Endothelial cell of umbilical vein (primary cell): Measurements from ENCODE around the gene HS3ST3A1.

Experiments
- EZH2 ChIP-seq: IDR thresholded peaks from 2 replicates; pipeline ENCODE4 v1.6.1; 2012; ENCODE audit warnings: borderline replicate concordance, low read depth, mild to moderate bottlenecking, moderate library complexity, low read length, inconsistent platforms; ENCODE audit not compliant: severe bottlenecking
- GATA2 ChIP-seq: IDR thresholded peaks from 2 replicates; pipeline ENCODE4 v1.7.0; 2011; ENCODE audit warnings: low read depth, mild to moderate bottlenecking, moderate library complexity, mixed read lengths, low read length; ENCODE audit not compliant: insufficient read length, insufficient read depth
- JUN ChIP-seq: IDR thresholded peaks from 2 replicates; pipeline ENCODE4 v1.6.1; 2011; ENCODE audit warnings: borderline replicate concordance, low read depth; ENCODE audit not compliant: insufficient read length, insufficient read depth
- MAX ChIP-seq: IDR thresholded peaks from 2 replicates; pipeline ENCODE4 v1.6.1; 2011; ENCODE audit not compliant: insufficient read depth, insufficient read length
- MYC ChIP-seq: IDR thresholded peaks from one replicate; pipeline ENCODE4 v1.6.1; 2011; ENCODE audit warnings: mild to moderate bottlenecking, low read depth, low read length
- POLR2A ChIP-seq: IDR thresholded peaks from 2 replicates; pipeline ENCODE4 v1.6.1; 2012; ENCODE audit warnings: low read depth, mild to moderate bottlenecking, control low read depth, low read length
- POLR2AphosphoS5 ChIP-seq: IDR thresholded peaks from 2 replicates; pipeline ENCODE4 v1.6.1; 2012; ENCODE audit warnings: low read depth, mild to moderate bottlenecking, control low read depth, low read length, moderate library complexity; ENCODE audit not compliant: insufficient read depth
- TF ChIP-seq, protein P1 (sequence below), 2 donors: IDR thresholded peaks; 1 replicate in 1 of 2; 2 replicates in 1 of 2; pipeline ENCODE4 v1.5.1; 2011; ENCODE audit warnings: low read length in 2 of 2, mild to moderate bottlenecking in 2 of 2, moderate library complexity in 2 of 2, control low read depth in 1 of 2, inconsistent platforms in 1 of 2, low read depth in 1 of 2; ENCODE audit not compliant: insufficient read depth in 1 of 2; ENCODE audit errors: extremely low read depth in 1 of 2

DNA sequence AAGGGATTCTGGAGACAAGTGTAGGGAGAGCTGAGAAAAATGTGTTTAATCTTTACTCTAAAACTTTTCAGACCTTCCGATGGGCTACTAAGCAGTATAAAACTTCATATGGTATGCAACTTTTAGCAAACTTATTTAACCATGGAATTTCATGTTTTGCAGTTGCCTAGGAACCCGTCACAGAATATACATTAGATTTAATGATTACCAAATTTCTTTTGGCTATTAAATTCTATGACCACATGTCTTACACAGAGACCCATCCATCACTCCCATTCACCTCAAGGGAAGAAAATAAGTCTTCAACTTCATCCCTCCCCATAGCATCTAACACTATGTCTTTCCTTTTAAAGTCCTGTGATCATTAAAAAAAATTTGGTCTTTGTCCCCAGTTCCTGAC lies 54.9 kb downstream of the HS3ST3A1 start:
- TF ChIP-seq, protein P1, sequence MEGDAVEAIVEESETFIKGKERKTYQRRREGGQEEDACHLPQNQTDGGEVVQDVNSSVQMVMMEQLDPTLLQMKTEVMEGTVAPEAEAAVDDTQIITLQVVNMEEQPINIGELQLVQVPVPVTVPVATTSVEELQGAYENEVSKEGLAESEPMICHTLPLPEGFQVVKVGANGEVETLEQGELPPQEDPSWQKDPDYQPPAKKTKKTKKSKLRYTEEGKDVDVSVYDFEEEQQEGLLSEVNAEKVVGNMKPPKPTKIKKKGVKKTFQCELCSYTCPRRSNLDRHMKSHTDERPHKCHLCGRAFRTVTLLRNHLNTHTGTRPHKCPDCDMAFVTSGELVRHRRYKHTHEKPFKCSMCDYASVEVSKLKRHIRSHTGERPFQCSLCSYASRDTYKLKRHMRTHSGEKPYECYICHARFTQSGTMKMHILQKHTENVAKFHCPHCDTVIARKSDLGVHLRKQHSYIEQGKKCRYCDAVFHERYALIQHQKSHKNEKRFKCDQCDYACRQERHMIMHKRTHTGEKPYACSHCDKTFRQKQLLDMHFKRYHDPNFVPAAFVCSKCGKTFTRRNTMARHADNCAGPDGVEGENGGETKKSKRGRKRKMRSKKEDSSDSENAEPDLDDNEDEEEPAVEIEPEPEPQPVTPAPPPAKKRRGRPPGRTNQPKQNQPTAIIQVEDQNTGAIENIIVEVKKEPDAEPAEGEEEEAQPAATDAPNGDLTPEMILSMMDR (IDR thresholded peaks at IDR 0.05; ENCODE audit: extremely low read depth in 1 of 2, insufficient read depth in 1 of 2, low read depth in 1 of 2, low read length in 2 of 2): no peak
- TF ChIP-seq POLR2A (no peak), POLR2AphosphoS5 (no peak), EZH2 (no peak), MAX (no peak), JUN (no peak), GATA2 (no peak), MYC (no peak)
